Activated T-helper 1 cell treated with anti-CD3 and anti-CD28 coated beads, Interleukin-2, amount 50 U/mL, for 16 hours (primary cell): ENCODE data around the gene ZNF22.

Experiments
- DNase-seq, 2 donors: peaks; one replicate each; pipeline ENCODE4 v3.0.0-alpha.2; 2020; ENCODE audit warnings: low read depth in 1 of 2, low spot score in 1 of 2

ZNF22 gene

DNA sequence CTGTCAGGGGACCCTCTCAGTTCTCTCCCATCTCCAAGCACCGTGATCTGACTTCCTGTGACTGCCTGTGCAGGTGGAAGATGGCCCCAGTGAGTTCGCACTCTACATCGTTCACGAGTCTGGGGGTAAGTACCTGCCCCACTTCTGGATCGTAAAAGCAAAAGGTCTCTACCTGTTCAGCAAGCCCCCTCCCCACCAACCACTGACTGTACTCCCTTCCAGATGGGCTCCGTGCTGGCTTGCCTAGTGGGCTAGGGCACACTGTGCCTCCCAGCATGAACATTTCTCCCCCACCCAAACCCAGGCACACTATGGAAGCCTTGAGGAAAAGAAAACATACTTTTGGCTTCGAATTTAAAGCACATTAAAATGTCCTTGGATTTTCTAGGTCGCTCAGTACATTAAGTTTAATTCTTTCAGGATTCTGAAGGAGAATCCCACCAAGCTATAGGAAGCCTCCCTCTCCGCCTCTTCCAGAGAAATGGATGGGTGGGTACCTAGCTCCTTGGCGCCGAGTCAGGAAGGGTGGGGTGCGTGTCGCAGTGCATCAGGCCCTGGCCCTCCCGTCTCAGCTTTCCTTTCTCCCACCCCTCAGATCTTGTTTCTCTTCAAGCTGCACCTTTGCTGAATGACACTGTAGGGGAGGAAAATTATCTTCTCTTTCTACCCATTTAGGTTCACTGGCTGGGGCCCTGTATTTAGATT, 11.0 kb upstream of the ZNF22 start:
- DNase-seq = no peak

GRCh38 chr10:44990302-44990655, 10.4 kb upstream of the ZNF22 start:
- no peak for DNase-seq

GRCh38 chr10:44990965-44991364, 9.8 kb upstream of the ZNF22 start:
- no peak for DNase-seq

- DNase-seq = no peak
These were observed 9.2 kb upstream of the ZNF22 start for GRCh38 chr10:44991571-44991970.

DNA sequence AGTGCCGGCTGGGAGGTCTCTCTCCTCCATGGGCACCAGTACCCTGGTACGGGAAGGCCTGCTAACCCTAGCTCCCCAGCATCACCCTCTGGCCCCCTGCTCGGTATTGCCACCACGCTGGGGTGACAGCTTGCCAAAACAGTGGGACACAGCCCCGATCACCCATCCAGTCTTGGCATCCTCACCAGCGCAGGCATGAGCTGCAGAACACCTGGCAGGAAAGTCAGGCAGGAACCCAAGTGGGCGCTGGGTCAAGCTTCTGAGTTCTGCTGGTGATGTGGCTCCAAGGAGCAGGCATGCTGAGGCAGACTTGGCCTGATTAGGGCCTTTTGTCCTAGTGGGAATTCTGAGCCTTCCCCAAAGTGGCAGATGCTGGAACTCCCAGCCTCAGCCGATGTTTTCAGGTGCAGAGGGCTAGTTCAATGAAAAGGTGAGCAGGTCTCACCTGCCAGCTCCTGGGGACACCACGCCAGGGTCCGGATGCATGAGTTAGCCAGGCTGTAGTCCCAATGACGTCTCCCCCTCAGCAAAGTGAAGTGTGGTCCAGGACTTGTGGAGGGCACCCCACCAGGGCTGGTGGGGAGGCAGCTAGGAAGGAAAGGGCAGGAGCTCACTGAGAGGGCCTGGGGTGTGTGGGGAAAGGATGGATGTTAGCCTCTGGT, 8.5 kb upstream of the ZNF22 start:
- no peak for DNase-seq

- no peak for DNase-seq
These were observed 7.9 kb upstream of the ZNF22 start for GRCh38 chr10:44992732-44993225.

- no peak for DNase-seq
These were observed 7.3 kb upstream of the ZNF22 start for GRCh38 chr10:44993226-44993921.

DNA sequence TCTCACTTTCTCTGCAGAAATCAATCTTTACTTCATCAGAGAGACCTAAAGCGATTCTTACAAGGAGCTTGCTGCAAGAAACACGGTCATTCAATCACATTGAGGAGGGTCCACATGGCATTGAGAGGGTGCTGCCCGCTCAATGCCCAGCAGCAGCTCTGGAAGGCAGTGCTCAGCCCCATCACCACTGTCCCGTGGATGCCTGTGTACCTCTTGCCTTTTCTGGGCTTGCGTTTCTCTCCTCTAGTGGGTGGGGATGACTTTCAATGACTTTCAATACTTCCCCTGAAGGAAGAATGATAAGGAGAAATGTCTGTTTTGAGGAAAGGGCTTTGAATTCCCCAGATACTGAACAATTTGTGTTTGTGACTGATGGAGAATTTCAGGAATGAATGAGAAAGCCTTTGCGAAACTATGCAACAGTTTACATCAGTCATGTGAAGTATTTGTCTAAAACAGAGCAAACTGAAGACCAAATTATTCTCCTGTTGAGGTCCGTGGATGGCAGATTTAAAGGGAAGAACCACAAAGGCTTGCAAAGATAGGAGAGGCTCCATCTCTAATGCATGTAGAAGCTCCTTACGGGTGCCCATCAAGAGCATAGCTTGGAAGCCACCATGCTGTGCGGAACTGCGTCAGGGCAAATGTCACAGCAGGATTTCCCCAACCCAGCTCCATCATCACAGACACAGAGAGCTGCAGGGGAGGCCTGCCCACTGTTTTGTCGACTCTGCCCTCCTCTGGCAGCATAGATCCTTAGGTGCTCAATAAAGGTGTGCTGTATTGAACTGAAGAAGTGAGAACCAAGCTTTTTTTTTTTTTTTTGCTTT, 6.6 kb upstream of the ZNF22 start:
- no peak for DNase-seq

DNA sequence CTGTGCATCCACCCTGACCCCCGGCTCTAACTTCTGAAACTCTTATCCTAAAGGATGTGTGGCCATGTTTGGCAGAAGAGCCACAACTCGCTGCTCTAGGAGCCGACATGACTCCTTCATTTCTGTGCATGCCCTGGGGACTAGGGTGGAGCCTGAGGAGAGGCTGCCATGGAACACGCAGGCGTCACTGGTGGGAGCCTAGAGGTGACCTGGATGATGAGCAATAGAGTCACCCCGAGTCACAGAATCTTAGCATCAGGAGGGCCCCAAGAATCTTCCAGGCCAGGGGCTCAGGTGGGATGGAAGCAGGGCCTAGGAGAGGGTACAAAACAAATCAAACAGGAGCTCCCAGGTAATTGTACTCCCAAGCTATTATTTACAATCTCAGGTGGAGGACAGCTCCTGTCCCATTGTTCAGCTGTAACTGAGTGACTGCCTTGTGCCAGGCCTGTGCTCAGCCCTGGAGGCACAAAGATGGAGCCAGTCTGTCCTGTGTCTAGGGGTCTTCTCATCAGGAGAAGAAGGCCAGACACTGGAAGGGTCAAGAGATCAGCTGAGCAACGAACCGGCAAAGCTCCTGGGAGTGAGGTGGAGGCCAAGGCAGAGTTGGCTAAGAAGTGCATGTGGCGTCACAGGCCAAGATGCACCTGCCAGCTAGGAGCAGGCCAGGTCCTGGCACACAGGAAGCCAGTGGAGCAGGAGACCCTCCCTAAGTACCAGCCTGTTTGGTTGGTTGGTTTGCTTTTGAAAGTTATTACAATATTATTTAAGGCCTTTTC, 5.8 kb upstream of the ZNF22 start:
- DNase-seq = no peak

DNA sequence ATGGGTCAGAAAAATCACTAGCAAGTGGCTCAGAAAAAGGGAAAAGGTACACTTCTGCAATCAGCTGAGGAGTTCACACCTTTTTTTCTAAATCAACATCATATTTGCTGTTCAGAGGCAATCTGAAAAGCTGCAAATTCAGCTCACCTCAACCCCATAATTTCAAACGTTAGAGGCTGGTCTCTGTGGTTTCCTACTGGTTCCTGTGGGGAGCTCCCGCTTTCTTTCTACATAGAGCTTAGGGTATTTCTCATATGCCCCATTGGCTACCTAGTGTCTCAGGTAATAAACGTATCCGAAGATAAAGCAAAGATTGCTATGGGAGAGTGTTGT, 5.2 kb upstream of the ZNF22 start:
- no peak for DNase-seq

DNA sequence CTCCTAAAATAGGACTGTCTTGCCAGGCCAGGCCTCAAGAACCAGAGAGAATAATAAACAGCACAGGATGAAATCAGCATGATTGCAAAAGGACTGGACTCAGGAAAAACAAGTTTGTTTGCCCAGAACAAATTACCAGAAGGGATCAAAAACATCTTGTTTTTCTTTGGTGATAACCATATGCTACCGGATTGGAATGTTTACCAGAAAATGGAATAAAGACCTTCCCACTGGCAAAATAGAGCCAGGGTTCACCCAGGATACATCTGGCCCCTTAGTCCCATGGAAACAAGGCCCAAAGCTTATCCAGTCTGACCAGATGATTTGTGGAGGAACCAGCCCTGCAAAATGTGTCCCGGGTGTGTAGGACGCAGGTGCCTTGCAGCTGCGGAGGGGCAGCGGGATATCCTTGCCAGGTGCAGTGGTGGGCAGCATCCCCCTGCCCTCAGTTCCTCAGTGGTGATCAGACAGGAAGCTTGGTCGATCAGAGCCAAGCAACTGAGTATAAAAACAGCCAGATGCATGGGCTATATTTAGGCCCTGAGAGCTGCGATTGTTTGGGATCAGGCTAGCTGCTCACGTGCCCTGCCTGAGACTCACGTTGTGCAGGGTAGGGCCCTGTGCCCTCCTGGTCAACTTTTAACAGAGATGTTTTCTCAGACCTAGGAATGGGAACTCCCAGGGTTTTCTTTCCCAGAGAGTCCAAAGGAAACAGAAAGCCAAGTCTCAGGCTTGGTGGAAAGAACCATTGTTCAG, 4.6 kb upstream of the ZNF22 start:
- no peak for DNase-seq

DNA sequence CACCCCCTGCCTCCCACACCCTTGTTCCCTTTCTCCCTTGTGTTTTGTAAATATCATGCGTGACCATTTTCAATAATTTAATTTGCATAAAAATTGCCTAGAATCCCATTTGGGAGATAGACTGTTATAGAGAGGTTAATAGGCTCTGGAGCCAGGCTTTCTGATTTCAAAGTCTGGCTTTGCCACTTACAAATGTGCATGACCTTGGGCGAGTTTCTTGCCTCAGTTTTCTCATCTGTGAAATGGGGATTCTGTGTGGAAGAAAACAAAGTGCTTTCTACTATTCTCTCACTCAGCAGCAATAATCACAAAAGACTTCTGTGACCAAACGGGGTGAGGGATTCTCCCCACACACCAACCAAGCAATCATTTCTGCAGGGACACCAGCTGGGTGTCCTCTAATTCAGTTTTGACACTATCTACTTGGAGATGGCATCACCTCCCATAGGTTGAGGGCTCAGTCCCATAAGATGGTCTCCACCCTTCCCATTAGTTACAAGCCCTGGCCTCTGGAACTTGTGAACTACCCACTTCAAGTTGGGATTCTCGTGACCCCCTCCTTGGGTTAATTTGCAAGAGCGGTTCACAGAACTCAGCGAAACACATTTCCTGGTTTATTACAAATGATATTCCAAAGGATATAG, 3.5 kb upstream of the ZNF22 start:
- no peak for DNase-seq

GRCh38 chr10:44998146-44998631, 2.5 kb upstream of the ZNF22 start:
- no peak for DNase-seq

DNA sequence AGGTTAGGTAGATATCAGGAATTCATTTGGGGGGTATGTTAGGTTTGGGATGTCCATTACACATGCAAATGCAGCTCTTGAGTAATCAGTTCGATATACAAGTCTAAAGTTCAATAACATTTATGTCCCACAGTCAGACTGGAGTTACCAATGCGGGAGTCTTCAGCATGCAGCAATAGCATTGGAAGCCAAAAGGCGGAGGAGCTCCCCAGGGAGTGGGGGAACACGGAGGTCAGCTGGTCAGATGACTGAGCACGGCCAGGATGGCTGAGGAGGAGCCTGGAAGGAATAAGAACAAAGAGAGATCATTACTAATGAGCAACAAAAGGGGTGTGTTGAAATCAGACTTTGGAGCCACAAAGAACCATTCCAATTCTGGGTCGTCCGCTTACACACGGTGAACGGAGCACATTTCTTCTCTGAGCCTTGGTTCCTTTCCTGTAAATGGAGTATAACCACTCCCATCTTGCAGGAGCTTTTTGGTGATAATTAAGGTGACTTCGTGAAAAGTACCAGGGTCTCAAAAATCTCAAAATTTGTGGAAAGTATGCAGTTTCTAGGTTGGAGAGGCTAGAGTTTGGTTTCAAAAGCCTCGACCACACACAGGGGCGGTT, 478 bp upstream of the ZNF22 start:
- DNase-seq = no peak

DNA sequence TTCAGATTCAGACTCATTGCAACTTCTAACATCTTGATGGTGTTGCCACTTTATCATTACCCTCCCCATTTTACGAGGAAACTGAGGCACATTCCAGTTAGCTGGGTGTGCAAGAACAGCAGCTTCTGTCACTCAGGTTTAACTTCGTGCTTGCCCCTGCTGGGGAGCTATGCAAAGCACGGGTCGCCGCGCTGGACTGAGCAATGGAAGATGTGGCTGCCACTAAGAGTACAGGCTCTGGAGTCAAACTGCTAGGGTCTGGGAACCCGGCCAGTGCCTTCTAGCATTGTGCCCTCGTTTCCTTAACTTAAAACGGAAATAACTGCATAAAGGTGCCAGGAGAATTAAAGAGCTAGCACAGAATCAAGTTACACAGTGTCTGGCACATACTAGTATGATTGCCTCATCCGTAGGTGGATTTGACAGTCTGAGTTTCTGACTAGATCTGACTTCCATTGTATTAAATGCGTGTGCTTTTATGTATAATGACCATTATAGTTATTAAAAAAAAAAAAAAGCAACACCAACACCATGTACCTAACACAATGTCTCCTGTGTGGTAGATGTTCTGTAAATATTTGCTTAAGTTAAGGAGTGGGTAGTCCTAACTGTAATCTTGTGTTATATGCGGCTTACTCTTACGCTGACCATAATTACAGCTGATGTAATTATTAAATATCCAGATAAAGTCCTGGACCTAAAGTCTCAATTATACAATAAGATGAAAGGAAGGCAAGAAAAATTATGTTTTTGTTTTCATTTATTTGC, 842 bp downstream of the ZNF22 start:
- no peak for DNase-seq

DNA sequence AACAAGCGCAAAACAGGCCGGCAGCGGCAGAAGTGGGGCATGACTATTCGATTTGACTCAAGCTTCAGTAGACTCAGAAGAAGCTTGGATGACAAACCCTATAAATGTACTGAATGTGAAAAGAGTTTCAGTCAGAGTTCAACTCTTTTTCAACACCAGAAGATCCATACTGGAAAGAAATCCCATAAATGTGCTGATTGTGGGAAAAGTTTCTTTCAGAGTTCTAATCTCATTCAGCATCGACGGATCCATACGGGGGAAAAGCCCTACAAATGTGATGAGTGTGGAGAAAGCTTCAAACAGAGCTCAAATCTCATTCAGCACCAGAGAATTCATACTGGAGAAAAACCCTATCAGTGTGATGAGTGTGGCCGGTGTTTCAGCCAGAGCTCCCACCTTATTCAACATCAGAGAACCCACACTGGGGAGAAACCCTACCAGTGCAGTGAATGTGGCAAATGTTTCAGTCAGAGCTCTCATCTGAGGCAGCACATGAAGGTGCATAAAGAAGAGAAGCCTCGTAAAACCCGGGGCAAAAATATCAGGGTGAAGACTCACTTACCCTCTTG, 2.8 kb downstream of the ZNF22 start:
- no peak for DNase-seq

DNA sequence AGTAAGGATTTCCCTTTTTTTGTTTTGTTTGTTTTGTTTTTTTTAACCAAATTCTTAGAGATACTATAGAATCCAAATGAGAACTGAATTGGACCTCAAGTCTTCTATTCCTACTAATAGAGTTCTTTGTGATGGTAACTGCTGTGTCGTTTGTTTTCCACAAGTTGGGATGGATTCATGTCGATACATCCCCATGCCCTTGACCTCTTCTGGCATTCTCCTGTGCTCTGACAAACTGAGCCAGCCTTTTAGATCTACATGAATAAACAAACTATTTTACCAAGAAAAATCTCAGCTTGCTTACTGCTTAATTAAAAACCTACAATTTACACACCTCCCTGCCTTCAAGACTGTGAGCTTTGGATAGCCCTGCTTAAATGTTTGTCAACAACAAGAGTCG, 3.9 kb downstream of the ZNF22 start:
- DNase-seq = no peak

DNA sequence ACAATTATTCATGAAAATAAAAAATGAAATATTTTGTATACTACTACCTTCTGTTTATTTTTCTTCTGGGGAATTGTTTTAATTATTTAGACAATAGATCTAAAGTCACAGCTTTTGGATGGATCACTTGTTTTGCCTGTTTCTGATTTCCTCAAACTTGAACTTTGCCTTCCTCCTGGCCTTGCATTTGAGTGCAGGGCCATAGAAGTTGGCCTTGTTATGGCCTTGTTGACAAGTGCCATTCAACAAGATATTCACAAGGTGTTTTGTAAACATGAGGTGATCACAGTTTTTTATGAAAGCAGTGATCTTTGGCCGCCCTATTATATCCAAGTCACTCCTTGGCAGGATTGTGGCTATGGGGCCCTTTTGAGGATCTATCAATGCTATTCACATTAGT, 4.6 kb downstream of the ZNF22 start:
- DNase-seq = no peak
